Measurements from ENCODE around the gene RCAN3.

DNA sequence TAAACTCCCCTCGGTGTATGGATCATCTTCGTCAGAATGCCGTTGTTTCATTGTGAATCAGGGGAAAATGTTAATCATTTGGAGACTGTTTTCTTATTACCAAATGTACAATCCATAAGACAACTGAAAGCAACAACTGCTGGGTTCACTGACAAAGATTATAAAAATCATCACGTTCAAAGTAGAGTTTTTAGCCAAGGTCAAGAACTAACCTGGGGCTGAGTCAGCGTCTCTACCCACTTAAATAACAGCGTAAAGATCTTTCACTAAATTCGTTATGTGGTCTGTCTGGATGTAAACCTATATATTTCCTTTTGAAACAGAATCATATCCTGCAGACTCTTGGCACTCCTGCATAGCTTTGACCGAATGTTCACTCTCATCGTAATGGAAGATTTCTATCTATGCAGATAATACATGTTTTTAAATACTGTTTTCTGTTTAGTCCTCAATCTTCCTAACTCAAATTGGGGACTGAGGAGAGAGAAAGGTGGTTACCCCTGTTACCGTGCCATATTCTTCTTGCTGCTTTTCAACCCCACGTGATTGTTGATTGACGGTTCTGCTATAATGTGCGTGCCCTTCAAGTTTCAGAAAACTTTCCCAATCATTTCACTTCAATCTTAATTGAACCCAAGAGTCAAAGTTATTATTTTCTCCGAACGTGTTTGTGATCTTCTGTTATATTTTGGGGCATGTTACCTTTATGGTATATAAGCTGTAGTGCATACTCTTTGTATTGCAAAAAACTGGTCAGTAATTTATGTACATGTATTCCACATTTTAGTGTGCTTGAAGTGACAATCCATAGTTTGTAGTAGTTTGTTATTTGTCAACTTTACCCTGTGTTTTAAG lies 37.6 kb downstream of the RCAN3 start:
- TF ChIP-seq, protein P1, sequence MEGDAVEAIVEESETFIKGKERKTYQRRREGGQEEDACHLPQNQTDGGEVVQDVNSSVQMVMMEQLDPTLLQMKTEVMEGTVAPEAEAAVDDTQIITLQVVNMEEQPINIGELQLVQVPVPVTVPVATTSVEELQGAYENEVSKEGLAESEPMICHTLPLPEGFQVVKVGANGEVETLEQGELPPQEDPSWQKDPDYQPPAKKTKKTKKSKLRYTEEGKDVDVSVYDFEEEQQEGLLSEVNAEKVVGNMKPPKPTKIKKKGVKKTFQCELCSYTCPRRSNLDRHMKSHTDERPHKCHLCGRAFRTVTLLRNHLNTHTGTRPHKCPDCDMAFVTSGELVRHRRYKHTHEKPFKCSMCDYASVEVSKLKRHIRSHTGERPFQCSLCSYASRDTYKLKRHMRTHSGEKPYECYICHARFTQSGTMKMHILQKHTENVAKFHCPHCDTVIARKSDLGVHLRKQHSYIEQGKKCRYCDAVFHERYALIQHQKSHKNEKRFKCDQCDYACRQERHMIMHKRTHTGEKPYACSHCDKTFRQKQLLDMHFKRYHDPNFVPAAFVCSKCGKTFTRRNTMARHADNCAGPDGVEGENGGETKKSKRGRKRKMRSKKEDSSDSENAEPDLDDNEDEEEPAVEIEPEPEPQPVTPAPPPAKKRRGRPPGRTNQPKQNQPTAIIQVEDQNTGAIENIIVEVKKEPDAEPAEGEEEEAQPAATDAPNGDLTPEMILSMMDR (IDR thresholded peaks at IDR 0.05) = no peak
- TF ChIP-seq EP300 (IDR thresholded peaks at IDR 0.05) = no peak

Data from sigmoid colon (tissue), 4 donors.